Activated CD4-positive, alpha-beta T cell treated with anti-CD3 and anti-CD28 coated beads, Interleukin-2, amount 50 U/mL, for 4 hours (primary cell): Measurements from ENCODE around the gene GIMAP4.
"Not testable (repeated sequence)": the region's sequence is repeated elsewhere in the genome, so short reads cannot be mapped to it uniquely, and the experiment has no call there.

ENCODE experiments used
- DNase-seq, 2 experiments: peaks; one replicate each; pipeline ENCODE4 v3.0.0-alpha.2; 2020

The GIMAP4 gene

DNA sequence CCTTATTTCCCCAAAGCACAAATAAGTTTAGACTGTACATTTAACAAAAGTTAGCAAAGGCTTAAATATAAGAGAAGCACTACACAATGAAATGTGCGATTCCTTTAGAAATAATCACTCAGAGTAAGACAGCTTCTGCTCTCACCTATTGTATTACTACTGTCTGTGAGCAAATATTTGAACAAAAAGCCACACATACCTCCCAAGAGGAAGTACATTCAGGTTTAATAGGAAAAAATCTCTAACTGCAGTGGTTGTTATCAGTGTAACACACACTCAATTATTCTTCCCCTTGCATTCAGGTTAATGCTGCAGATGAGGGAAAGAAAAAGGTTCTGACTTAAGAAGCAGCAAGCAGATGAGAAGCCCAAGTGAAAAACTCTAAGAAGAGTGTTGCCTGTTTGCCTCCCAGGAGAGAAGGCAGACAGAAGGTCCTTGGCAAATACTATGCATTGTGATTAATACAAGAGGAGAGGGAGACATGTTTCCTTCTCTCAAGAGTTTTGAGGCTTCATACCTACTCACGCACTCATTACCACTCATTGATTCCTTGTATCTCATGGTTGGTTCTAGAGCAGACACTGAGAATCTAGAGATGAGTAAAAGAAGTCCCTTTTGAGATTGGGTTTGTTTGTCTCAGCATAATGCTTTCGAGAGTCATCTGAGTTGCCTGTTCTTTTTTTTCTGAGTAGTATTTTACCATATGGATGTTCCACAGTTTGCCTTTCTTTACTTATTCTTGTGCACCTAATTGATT, 13.6 kb downstream of the GIMAP4 start:
- DNase-seq: no peak

DNA sequence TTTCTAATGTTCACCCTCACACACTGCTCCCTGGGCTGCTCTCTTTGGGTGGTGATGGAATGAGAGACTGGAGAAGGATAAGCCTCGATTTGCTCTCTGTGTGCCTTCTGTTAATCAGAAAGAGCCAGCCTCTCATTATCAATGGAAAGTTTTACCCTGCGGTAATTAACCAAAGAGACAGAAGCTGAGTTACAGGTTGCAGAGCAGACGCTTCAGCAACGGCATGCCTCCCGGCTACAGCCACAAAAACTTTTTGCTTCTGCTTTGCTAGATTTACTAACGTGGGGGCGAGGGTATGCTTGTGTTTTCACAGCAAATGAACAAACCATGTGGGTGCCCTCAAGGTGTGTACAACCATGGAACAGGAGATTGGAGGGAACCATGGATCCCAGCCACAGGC, 18.0 kb downstream of the GIMAP4 start:
- no peak for DNase-seq

DNA sequence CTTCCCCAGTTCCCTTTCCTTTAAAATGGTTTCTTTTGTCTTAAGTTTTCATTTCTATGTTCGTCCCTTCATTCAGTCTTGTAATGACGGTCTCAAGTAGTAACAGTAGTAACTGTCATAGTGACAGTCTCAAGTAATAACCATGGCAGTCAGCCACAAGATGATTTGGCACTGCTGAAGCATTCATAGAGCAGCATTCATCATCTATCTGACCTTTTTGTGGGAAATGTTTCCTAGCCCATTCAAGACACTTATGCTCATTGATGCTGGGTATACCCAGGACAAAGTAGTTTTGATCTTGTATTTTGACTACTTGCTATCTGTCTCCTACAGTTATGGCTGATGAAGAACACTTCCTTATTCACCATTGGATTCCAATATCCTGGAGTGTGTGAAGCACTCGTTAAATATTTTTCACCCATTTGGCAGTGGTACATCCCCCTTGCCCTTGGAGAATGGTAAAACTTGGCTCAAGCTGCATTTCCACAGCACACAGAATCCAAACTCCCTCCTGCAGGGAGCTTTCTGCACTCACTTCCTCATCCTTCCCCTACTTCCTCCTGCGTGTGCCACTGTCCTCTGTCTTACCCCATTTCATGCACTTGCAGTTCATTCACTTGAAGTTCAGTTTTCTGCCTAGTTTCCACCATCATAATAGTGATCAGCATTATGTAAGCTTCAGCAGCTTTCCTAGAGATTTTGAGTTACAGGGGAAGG, 19.0 kb downstream of the GIMAP4 start:
- DNase-seq: no peak

DNA sequence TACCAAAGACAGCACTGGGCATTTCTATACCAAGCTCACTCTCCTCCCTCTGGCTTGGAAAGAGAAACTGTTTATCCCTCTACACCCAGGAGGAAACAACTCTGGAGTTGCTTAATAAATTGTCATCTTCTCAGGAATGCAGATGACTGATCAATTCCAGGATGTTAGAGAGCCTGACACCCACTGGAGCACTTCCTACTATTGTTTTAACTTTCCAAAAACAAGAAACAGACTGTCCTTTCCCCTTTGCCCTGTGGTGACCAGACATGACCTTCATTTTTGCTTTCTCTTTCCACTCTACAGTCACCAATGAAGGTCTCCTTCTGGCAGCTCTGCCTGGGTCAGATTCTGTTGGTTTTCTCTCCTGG, 19.6 kb downstream of the GIMAP4 start:
- no peak for DNase-seq

DNA sequence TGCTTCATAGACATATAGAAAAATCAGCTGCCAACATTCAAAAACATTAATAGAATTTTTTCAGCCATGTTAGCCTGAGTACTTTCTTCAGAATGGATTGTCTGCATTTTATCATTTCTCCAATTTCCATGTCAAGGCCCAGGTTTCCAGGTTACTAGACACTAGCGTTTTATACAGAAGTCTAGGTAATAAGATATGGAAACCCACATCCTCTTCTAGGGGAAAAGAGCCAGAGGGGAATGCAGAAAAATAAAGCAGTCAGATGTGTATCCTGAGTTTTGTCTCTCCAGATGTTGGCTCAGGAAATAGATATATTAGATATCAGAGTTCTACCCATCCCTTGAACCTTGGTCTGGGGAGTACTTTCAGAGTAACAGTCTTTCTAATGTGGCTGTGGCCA, 20.4 kb downstream of the GIMAP4 start:
- DNase-seq: no peak

DNA sequence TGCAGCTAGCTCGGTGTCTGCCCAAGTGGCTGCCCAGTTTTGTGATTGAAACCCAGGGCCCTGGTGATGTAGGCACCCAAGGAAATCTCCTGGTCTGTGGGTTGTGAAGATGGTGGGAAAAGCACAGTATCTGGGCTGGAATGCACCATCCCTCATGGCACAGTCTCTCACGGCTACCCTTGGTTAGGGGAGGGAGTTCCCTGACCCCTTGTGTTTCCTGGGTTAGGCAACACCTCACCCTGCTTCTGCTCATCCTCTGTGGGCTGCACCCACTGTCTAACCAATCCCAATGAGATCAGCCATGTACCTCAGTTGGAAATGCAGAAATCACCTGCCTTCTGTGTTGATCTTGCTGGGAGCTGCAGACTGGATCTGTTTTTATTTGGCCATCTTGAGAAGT, 27.6 kb downstream of the GIMAP4 start:
- no peak for DNase-seq

DNA sequence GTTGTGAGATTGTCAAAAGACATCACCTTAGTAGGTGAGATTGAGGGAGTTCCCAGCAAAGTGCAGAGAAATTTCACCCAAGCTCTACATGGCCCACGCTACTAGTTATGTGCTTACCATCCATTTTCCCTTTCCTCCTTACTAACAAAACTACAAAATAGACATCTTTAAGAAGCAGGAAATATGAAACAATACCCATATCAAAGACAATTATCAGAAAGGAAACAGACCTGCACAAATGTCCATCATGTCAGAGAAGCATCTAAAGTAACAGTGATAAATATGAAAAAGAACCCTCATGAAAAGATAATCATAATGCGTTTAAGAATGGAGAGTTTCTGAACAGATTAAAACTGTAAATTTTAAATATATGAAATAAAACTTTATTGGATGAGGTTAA, 28.2 kb downstream of the GIMAP4 start:
- no peak for DNase-seq

DNA sequence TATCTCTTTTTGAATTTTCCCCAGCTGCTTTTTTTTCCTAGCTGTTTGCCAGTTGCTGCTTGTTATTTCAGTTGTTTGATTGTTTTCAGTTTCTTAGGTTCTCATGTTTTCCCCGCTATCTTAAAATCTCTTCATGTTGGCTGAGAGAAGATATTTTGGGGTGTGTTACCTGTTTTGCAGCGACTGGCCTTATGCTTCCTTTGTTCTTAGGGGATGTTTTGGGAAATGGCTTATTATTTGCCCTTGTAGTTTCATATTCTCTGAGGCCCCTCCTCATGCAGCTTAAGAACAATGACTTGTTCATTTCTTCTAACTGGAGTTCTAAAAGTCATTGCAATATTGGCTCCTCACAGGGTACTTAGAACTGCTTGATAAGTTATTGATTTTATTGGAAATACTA, 36.4 kb downstream of the GIMAP4 start:
- DNase-seq: not testable (repeated sequence)

DNA sequence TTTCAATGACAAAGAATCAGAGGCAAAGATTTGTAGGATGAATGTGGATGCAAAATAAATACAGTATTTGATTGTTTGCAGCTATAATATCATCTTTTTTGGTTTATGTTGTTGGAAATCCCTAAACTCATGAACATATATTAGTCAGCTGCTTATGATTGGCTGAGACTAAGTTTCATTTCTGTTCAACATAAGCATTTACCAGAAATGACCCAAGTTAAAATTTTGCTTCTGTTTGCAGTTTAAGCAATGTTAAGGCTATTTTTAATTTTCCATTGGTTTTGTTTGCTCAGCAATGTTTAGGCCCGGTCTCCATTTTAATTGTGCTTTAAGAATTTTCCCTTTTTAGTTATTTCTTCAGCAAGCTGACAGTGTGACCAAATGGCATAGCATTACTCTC, 43.0 kb downstream of the GIMAP4 start:
- DNase-seq: no peak

DNA sequence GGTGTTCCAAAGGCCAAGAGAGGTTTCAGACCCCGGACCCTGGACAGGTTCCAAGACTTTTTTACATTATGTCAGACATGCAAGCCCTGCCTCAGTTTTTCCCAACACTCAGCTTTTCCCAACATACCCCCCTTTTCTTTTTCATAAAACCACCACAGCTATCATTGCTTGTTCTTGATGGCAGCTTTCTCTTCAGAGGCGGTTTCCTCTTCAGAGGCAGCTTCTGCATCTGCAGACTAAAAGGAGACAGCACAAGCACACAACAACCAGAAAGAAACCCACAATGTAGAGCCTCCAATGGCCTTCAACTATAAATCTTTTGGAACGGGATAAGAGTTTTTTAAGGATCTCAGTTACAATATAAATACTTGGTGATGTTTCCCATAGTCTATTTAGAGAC, 45.7 kb downstream of the GIMAP4 start:
- no peak for DNase-seq

DNA sequence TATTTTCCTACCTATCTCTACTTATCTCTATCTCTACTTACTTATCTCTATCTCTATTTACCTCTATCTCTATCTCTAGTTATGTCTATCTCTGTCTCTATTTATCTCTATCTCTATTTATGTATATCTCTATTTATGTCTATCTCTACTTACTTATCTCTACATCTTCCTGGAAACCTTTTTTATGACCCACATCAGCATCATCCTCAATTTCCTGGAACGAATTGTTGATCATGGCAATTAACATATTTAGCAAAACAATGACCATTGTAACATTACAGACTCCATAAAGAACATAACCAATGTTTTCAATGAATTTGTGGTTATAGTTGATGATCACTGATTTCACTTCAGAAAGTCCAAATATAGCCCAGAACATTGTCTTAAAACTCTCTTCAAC, 46.7 kb downstream of the GIMAP4 start:
- no peak for DNase-seq

DNA sequence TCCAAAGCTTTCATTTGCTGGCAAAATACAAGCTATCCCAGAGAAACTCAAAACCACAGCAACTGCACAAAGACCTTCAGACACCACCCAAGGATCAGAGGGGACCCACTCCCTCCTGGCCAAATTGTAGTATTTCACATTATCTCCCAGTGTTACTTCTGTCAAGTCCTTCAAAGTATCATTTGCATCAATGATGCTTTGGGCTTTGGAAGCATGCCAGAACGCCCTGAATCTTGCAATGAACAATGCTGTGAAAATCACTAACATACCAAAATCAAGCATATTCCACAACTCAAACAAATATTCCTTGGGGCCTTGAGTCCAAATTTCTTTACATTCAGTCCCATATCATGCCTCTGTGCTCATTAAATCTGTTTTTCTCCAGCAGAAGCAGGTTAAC, 47.2 kb downstream of the GIMAP4 start:
- DNase-seq: not testable (repeated sequence)

DNA sequence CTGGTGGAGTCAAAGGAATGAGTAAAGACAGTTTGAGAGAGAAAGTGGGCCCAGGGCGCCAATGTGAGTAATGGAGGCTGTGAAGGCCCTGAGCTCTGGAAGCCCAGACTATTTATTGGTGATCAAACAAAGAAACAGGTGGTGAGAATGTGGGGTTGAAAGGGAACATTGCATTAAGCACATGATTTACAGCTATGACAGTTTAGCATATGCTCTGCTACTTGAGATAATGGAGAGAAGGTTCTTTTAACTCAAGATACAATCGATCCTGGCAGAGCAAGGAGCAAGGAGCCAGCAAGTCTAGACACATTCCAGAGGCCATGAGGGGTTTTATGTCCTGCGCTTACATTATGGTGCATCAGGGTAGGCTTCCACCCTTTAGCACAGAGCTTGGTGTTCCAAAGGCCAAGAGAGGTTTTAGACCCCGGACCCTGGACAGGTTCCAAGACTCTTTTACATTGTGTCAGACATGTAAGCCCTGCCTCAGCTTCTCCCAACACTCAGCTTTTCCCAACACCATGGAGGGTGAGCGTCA, 48.1 kb downstream of the GIMAP4 start:
- DNase-seq: not testable (repeated sequence)

DNA sequence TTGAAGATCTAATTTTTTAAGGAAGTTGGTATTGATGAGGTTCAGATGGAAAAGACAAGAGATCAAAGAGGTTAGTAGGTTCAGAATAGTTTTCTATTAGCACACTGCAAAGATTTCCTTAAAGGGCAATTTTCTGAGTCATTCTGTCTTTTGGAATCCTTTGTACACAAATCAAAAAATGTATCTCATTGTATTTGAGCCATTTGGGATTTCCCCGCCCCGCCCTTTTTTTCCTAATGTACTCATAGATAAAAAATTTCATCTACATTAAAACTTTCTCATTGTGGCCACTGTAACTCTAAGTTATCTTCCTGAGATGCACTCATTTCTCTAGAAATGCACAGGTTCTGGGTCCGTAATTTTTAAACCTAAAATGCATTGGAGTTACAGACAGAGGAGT, 52.9 kb downstream of the GIMAP4 start:
- DNase-seq: peak; percentile 21 to 29

DNA sequence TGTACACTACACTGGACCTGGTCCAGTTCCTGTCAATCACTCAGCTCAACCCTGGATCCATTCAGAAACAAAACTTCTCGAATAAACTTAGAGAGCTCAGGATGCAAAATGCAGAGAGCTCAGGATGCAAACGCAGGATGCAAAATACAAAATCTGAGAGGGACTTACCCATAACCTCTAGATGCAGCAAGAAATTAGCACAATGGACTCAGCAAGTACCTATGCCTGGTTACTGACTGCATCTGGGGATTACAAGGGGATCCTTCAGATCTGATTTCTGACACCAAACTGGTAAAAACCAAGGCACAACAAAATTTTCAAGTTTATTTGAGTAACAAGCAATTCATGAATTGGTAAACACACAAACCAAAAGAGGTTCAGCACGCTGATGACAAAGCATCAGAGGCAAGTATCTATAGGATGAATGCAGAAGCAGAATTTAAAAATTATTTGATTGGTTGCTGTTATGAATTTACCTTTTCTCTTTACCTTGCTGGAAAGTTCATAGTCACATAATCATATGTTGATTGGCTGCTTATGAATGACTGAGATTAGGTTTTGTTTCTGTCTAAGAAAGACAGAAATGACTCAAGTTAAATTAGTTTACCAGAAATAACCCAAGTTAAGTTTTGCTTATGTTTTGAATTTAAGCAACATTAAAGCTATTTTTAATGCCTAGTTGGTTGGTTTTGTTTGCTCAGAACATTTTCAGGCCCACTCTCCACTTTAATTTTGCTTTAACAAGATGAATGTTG, 53.6 kb downstream of the GIMAP4 start:
- no peak for DNase-seq

DNA sequence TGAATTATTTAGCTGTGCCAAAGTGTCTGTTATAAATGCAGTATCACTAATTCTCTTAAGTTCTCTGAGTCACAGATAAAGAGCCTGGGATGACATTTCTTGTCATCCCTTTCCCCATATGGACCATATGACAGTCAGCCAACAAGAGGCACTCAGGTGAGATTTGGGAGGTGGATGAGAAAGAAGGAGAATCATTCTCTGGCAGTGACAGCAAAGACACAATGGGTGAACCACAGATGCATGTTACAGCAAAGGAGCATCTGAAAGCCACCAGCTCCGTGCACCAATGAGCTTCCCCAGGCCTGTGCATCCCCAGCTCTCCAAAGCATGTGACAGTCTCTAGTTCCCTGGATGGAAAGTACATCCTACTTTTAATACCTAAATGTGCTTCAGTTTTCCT, 54.2 kb downstream of the GIMAP4 start:
- DNase-seq: no peak
